ENCODE data around the gene CCDC15.

DNA sequence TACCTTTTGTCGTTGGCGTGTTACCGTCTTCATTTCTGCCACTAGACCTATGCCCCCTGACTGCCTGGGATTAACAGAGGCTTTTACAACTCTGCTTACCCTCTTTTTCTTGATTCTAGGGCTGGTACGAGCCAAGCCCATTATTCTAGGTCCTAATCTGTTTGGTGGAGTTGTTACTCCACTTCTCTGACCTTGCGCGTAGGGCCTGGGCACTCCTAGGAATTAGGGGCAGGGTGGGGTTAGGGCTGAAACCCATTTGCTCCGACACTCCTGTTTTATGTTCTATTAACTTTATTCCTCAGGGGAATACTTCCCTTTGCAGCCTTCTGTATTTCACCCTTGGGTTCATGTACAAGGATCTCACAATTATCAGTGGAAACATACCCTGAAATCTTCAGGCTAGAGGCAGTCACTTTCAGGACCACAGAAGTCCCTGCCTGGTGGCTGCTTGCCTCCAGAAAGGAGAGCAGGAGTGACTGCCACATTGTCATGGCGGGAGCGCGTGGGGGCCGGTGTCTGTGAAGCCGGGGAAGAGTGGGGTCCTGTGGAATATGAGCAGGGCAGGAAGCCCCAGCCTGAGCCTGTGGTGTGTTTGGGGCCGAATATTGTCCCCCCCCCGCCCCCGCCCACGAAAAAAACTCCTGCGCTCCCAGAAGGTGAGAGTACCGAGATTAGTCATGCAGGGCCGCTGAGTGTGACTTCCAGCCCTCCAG, 108.4 kb downstream of the CCDC15 start:
- TF ChIP-seq, protein P1, sequence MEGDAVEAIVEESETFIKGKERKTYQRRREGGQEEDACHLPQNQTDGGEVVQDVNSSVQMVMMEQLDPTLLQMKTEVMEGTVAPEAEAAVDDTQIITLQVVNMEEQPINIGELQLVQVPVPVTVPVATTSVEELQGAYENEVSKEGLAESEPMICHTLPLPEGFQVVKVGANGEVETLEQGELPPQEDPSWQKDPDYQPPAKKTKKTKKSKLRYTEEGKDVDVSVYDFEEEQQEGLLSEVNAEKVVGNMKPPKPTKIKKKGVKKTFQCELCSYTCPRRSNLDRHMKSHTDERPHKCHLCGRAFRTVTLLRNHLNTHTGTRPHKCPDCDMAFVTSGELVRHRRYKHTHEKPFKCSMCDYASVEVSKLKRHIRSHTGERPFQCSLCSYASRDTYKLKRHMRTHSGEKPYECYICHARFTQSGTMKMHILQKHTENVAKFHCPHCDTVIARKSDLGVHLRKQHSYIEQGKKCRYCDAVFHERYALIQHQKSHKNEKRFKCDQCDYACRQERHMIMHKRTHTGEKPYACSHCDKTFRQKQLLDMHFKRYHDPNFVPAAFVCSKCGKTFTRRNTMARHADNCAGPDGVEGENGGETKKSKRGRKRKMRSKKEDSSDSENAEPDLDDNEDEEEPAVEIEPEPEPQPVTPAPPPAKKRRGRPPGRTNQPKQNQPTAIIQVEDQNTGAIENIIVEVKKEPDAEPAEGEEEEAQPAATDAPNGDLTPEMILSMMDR (conservative IDR thresholded peaks at IDR 0.05 in 1 of 2, IDR thresholded peaks at IDR 0.05 in 1 of 2; ENCODE audit: extremely low read depth in 1 of 2, insufficient read depth in 1 of 2, low read depth in 1 of 2, low read length in 2 of 2), result no peak
- TF ChIP-seq EZH2 (IDR thresholded peaks at IDR 0.05; ENCODE audit: borderline replicate concordance, low read length), result no peak

All from mammary epithelial cell (primary cell).